M059J (cell line): Measurements from ENCODE around the gene TMEM40. TPM values are rescaled to one million over a fixed set of nuclear protein-coding genes. Genes with fewer than 3 reads are reported as not detected.
"Not testable (repeated sequence)": the region's sequence is repeated elsewhere in the genome, so short reads cannot be mapped to it uniquely, and the experiment has no call there.

Source experiments
- DNase-seq: peaks from one replicate; pipeline ENCODE4 v3.0.0-alpha.2; 2012; ENCODE audit warnings: low read depth
- total RNA-seq: library from RNA; depleted of rRNA; stranded (reverse); fragments of >200 nt; shearing (Covaris generic); gene quantifications from 2 replicates; pipeline ENCODE4 v1.2.3, GENCODE V29; 2014

TMEM40 gene
- total RNA-seq, 1 experiment from 2014 or later, result 0.74 TPM

GRCh38 chr3:12775970-12776369, 16.9 kb upstream of the TMEM40 start:
- not testable (repeated sequence) for DNase-seq

- DNase-seq, result no peak
Observed at GRCh38 chr3:12775226-12775625, 16.2 kb upstream of the TMEM40 start.

- no peak for DNase-seq
Observed at GRCh38 chr3:12774619-12775018, 15.6 kb upstream of the TMEM40 start.

GRCh38 chr3:12773710-12774086, 14.6 kb upstream of the TMEM40 start:
- DNase-seq, result no peak

DNA sequence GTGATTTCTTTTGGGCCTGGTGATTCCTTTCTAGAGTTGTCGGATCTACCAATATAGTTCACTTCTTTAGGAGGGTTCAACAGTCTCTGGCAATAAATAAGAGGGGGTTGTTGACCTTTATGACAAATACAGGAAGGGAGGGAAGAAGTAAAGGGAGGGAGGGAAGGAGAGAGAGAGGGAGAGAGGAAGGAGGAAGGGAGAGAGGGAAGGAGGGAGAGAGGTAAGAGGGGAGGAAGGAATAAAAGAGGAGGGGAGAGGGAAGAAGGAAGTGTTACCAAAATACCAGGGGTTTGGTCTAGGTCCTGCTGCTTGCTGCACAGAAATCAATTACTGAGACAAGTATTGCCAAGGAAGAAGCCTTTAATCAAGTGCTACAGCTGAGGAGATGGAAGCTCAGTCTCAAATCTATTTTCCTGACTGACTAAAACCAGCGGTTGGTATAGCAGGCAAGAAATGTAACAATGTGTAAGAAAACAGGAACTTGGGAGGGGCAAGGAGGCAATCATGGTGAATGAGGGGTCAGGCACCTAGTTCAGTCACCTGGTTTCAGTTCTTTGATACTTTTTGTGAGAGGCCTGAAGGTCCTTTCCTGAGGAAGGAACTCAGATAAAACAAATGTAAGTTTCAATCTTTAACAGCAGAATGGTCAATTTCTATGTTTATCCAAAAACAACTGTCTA, 14.1 kb upstream of the TMEM40 start:
- DNase-seq, result no peak

DNA sequence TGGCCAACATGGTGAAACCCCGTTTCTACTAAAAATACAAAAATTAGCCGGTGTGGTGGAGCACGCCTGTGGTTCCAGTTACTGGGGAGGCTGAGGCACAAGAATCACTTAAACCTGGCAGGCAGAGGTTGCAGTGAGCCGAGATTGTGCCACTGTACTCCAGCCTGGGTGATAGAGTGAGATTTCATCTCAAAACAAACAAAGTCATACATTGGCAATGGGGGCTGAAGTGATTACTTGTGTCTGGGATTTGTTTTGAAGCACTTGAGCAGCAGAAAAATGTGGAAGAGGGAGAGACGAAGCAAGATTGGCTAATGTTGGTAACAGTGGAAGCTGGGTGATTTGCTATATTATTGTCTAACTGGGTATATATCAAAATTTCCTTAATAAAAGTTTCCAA, 13.4 kb upstream of the TMEM40 start:
- DNase-seq, result no peak

- no peak for DNase-seq
Observed at GRCh38 chr3:12771236-12771635, 12.2 kb upstream of the TMEM40 start.

DNA sequence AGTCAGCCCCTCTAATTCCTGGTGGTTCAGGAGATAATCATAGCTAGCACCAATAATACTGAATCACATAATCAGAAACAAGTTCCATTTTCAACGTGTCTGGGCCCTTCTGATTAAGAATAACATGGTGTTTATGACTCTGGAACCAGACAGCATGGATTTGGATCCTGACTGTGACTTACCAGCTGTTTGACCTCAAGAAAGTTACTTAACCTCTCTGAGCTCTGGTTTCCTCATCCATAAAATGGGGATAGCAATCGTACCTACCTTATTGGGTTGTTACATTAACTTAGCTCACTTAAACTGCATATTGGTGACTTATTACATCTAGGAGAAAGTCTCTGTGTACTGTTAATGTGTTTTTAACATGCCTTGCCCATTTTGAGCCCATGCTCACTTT, 10.7 kb upstream of the TMEM40 start:
- no peak for DNase-seq

- DNase-seq, result no peak
Observed at GRCh38 chr3:12768579-12769527, 9.8 kb upstream of the TMEM40 start.

- DNase-seq, result peak; percentile 30
Observed at GRCh38 chr3:12766541-12766940, 7.5 kb upstream of the TMEM40 start.

- no peak for DNase-seq
Observed at GRCh38 chr3:12764171-12764776, 5.2 kb upstream of the TMEM40 start.

- DNase-seq, result no peak
Observed at GRCh38 chr3:12759693-12760565, 870 bp upstream of the TMEM40 start.

GRCh38 chr3:12758025-12758781, 856 bp downstream of the TMEM40 start:
- peak; percentile 70 for DNase-seq

DNA sequence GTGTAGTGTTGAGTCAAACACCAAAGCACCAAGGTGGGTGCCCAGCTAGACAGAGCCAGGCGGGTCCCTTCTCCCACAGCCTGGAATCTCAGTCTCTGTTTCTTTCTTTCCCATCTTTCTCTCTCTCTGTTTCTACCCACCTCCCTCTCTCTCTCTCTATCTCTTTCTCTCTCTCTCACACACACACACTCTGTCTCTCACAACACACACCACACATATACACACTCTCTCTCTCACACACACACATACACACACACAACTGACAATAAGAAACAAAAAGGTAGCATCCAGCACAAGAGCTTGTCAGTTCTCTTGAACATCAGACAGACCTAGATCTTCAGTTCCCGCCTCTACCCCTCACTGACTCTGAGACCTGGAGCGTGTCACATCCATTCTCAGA, 2.4 kb downstream of the TMEM40 start:
- no peak for DNase-seq

GRCh38 chr3:12756175-12756574, 2.9 kb downstream of the TMEM40 start:
- no peak for DNase-seq

GRCh38 chr3:12755754-12756153, 3.3 kb downstream of the TMEM40 start:
- no peak for DNase-seq

DNA sequence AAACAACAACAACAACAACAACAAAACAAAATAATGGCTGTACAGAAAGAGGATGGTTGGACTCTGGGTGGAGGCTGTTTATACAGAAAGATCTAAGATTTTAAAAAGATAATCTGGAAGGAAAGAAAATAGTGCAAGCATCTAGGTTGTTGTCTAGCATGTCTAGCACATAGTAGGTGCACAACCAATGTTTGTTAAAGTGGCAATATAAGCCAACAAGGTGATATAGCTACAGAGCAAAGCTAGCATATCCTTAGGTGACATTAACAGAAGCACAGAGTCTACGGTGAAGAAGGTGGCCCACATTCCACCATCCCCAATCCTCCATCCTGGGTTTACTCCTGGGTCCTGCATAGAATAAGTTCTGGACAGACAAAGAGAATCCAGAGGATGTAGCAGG, 4.7 kb downstream of the TMEM40 start:
- no peak for DNase-seq

DNA sequence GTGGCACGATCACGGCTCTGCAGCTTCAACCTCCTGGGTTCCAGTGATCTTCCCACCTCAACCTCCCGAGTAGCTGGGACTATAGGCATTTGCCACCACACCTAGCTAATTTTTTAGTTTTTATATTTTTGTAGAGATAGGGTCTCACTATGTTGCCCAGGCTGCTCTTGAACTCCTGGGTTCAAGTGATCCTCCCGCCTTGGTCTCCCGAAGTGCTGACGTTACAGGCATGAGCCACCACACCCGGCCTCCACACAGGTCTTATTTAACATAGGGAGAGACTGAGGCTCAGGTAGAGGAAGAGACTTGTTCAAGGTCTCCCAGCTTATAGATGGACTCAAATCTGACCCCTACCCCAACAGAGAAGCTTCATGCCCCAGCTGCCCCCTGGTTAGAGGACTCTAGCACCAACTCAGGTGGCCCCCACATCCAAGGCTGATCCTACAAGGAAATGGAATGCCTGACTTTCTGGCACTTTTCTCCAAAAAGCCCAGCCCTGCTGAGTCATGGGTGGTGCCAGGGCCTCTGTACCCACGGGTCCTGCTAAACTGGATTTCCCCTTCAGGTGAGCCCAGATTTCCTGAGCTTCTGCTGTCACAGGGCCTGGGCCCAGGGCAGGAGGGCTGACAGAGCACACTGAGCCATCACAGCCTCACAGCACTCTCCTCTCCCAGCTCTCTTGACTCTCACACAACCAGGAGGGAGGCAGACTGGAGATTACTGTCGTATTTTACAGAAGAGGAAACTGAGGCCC, 5.6 kb downstream of the TMEM40 start:
- peak; percentile 40 for DNase-seq

- peak; percentile 61 for DNase-seq
Observed at GRCh38 chr3:12752809-12753208, 6.2 kb downstream of the TMEM40 start.

GRCh38 chr3:12752102-12752501, 7.0 kb downstream of the TMEM40 start:
- DNase-seq, result peak; percentile 44
